ENCODE data around the gene EIF5.

DNA sequence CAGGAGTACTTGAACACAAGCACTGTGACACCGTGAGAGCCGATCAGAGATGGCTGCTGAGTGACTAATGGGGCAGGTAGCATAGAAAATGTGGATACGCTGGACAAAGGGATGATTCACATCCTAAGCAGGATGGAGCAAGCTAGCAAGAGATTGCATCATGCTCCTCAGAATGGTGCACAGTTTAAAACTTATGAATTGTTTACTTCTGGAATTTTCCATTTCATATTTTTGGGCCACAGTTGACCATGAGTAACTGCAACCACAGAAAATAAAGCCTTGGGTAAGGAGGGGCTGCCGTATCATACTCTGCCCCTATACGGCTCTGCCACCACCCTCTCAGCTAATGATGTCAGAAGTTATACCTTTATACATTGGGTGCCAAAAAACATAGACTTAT lies 27.8 kb downstream of the EIF5 start:
- TF ChIP-seq, protein P1, sequence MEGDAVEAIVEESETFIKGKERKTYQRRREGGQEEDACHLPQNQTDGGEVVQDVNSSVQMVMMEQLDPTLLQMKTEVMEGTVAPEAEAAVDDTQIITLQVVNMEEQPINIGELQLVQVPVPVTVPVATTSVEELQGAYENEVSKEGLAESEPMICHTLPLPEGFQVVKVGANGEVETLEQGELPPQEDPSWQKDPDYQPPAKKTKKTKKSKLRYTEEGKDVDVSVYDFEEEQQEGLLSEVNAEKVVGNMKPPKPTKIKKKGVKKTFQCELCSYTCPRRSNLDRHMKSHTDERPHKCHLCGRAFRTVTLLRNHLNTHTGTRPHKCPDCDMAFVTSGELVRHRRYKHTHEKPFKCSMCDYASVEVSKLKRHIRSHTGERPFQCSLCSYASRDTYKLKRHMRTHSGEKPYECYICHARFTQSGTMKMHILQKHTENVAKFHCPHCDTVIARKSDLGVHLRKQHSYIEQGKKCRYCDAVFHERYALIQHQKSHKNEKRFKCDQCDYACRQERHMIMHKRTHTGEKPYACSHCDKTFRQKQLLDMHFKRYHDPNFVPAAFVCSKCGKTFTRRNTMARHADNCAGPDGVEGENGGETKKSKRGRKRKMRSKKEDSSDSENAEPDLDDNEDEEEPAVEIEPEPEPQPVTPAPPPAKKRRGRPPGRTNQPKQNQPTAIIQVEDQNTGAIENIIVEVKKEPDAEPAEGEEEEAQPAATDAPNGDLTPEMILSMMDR (conservative IDR thresholded peaks at IDR 0.05; ENCODE audit: low read length), result no peak
- TF ChIP-seq EZH2phosphoT487 (IDR thresholded peaks at IDR 0.05; ENCODE audit: borderline replicate concordance, low read depth, low read length), result no peak

All from OCI-LY7 (cell line).